GM18499 (cell line): ENCODE measurements around the gene IRF2BP1.

Experiments used
- ATAC-seq: cut with Tn5 transposase; IDR thresholded peaks from one replicate; pipeline ENCODE4 v1.9.1; 2021; ENCODE audit warnings: moderate number of reproducible peaks; ENCODE audit not compliant: insufficient read depth, unreplicated experiment

The IRF2BP1 gene

DNA sequence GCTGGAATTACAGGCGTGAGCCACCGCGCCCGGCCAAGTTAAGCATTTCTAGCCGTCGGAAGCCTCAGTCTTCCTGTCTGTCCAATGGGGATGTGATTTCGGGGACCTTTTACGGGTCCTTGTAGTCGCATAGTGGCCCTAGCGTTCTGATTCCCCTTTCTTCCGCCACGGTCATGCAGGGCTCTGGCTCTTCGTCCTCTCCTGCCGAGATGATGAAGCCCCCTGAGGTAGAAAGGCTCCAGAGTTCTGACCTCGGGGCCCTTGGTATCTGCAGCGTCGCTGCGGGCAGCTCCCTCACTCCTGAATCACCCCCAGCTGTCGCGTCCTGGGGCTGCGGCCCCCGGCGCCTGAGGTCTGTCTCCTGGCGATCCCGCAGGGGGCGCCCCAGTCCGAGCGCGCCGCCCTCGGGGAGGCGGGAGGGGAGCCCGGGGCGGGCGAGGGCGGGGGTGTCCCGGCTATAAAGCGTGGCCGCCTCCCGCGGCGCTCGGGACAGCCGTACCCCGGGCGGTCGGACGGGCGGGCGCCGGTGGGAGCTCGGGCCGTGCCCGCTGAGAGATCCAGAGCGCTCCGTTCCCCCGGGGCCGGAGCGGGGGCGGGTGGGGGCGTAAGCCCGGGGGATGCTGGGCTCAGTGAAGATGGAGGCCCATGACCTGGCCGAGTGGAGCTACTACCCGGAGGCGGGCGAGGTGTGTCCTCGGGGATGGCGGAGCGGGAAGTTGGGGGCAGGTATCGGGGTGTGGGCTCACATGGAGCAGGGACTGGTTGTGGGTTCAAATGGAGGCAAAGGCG lies 21.9 kb downstream of the IRF2BP1 start, which contains the start of gene FOXA3:
Gene FOXA3 (plus strand): TSS at position 487 of the 789 bp plus-strand sequence. CDS start 131 bp downstream, at position 618.
- no peak for ATAC-seq

GRCh38 chr19:45863335-45863839 lies 22.6 kb downstream of the IRF2BP1 start:
- no peak for ATAC-seq

DNA sequence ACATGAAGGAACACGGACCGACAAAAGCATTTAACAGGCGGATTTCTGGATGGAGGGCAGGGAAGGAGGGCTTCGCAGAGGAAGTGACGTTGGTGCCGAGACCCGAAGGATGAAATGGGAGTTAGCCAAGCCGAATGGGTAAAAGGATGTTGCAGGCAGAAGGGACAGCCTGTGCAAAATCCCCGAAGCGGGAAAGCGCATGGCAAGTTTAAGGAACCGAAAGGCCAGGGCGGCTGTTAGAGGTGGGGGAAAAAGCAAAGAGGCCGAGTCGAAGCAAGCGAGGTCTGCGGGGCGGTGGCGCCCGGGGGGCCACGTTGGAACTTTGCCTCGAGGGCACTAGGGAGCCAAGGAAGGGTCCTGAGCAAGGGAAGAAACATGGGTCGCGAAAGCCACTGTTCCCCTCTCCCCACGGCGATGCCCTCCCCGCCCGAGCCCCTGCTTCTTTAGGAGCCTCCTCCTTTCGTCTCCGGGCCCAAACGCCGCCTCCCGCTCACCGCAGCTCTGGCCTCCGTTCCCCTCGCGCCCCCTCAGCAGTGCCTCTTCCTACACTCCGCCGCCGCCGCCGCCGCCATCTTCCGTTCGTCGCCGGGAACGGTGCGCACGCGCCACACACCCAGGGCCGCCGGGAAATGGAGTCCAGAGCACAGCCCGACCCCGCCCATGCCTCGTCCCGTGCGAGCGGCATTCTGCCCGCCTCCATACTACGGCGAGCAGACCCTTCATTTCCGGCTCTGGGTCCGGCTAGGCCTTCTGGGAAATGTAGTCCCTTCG lies 23.2 kb downstream of the IRF2BP1 start, which contains the start of gene SYMPK:
Gene SYMPK (minus strand): TSS at position 584 of the 771 bp plus-strand sequence. CDS start 8,652 bp downstream, outside the sequence.
- ATAC-seq, result peak; percentile 79

DNA sequence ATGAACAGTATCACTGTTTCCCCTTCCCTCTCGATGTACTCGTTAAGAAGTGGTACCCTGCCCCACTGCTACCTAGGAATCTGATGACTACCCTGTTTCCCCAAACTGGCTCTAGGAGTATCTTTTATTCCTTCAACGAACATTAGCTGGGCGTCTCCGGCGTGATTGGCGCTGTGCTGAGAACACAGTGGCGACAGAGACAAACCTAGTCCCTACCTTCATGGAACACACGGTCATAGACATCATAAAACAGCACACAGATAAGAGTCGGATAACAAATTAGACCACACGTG lies 23.7 kb downstream of the IRF2BP1 start:
- ATAC-seq, result no peak

GRCh38 chr19:45860359-45861259 lies 25.3 kb downstream of the IRF2BP1 start:
- no peak for ATAC-seq

GRCh38 chr19:45854167-45854778 lies 31.7 kb downstream of the IRF2BP1 start:
- ATAC-seq, result no peak

GRCh38 chr19:45852983-45853382 lies 33.0 kb downstream of the IRF2BP1 start:
- ATAC-seq, result no peak

GRCh38 chr19:45852145-45852750 lies 33.7 kb downstream of the IRF2BP1 start:
- no peak for ATAC-seq

- ATAC-seq, result no peak
Observed at GRCh38 chr19:45848922-45849321, 37.0 kb downstream of the IRF2BP1 start.

GRCh38 chr19:45847663-45848062 lies 38.3 kb downstream of the IRF2BP1 start:
- ATAC-seq, result no peak

DNA sequence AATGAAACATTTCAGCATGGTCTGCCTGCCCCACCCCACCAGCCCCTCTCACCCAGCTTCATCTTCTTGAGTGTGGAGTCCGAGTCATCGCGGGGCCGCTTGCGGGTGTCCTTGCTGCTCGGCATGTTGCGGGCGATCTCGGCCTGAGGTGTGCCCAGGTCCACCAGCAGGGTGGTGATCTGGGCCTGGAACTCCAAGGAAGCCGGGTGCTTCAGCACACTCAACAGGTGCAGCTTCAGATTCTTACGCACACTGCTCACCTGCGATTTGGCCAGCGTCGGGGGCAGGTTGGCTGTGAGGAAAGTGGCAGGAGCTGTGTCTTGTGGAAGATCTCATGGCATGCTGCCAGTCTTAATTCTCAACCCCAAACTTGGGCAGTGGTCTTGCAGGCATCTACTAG lies 43.7 kb downstream of the IRF2BP1 start:
- no peak for ATAC-seq

DNA sequence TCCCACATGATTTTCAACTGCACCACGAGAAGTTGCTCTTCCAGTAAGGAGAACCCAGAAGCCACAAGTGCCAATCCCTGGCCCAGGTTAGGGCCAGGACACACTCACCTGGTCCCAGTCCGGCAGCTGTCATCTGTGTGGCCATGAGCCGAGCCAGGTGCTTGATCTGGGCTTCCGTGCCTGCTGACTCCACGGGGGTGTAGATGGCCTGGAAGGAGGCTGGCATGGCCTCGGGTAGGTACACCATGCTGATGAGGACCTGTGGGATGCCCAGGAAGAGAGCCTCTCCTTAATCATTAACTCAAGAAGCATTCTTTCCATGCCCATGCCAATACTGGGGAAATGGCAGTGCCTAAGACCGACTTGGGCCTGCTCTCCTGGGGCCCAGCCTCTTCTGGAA lies 51.0 kb downstream of the IRF2BP1 start:
- no peak for ATAC-seq
